Thyroid gland (tissue), 4 donors: Measurements from ENCODE around the gene KIR3DL2. TPM values are rescaled to one million over a fixed set of nuclear protein-coding genes. Genes with fewer than 3 reads are reported as not detected.
"Not testable (repeated sequence)": the region's sequence is repeated elsewhere in the genome, so short reads cannot be mapped to it uniquely, and the experiment has no call there.

Source experiments
- DNase-seq, 2 donors: peaks; one replicate each; pipeline ENCODE4 v3.0.0-alpha.2; 2019
- H3K27ac ChIP-seq, 3 donors: fragments of 200-600 bp; sonication (generic); 1 replicate in 2 of 3; 2 replicates in 1 of 3; pipeline ENCODE4 v1.5.1; 2016 to 2019; ENCODE audit warnings: mild to moderate bottlenecking in 1 of 3, moderate library complexity in 1 of 3
- H3K27me3 ChIP-seq: fragments of 200-600 bp; sonication (generic); one replicate; pipeline ENCODE4 v1.5.1; 2019
- H3K36me3 ChIP-seq, 2 donors: fragments of 200-600 bp; sonication (generic); one replicate each; pipeline ENCODE4 v1.5.1; 2016 to 2019
- H3K4me1 ChIP-seq, 2 donors: fragments of 200-600 bp; sonication (generic); one replicate each; pipeline ENCODE4 v1.5.1; 2017 to 2019
- H3K4me3 ChIP-seq, 3 donors: fragments of 200-600 bp; sonication (generic); replicated peaks in 1 of 3; 1 replicate in 2 of 3; 2 replicates in 1 of 3; pipeline ENCODE4 v1.5.1; 2016; ENCODE audit warnings: mild to moderate bottlenecking in 1 of 3
- H3K9me3 ChIP-seq: fragments of 200-600 bp; sonication (generic); one replicate; pipeline ENCODE4 v1.5.1; 2017
- CTCF ChIP-seq, 6 experiments: fragments of 200-600 bp in 3 of 6; fragments of 450-650 bp in 3 of 6; sonication (generic) in 3 of 6; IDR thresholded peaks; one replicate each; pipeline ENCODE4 v1.5.1; 2016 to 2019; ENCODE audit warnings: antibody characterized with exemption in 6 of 6, mild to moderate bottlenecking in 2 of 6, inconsistent platforms in 1 of 6, moderate library complexity in 1 of 6
- POLR2A ChIP-seq, 2 donors: fragments of 450-650 bp; IDR thresholded peaks; one replicate each; pipeline ENCODE4 v1.6.1; 2017; ENCODE audit warnings: antibody characterized with exemption in 2 of 2, mild to moderate bottlenecking in 2 of 2, moderate library complexity in 1 of 2
- WGBS, 2 donors: methylation state at CpG; one replicate each; pipeline ENCODE4 v1.1.5; 2017; 5-methylcytosine and 5-hydroxymethylcytosine counted together
- intact Hi-C: fragments of 100-400 bp; cut with DNase I; formaldehyde crosslinking; loops from one replicate; pipeline ENCODE4 v1.15.1; 2023
- small RNA-seq: library from RNA; depleted of rRNA; stranded (forward); fragments of <200 nt; gene quantifications from one replicate; pipeline ENCODE3, GENCODE V24; 2016
- total RNA-seq, 4 donors: library from RNA; depleted of rRNA; stranded (reverse); fragments of >200 nt; gene quantifications; one replicate each; pipeline ENCODE4 v1.2.3, GENCODE V29; 2016

KIR3DL2 gene
- total RNA-seq, 4 donors from 2014 or later = not detected

GRCh38 chr19:54906819-54907218 lies 56.6 kb downstream of the KIR3DL2 start:
- H3K27ac ChIP-seq = no peak overlapping the region
- no peak for DNase-seq
- WGBS, 2 donors = 70 to 74% methylated on average over 7 of the region's 7 CpGs
- no peaks in the 10 kb centered on the region for H3K27me3 ChIP-seq
- no peaks in the 10 kb centered on the region for H3K36me3 ChIP-seq
- no peaks in the 10 kb centered on the region for H3K9me3 ChIP-seq
- intact Hi-C loops = no loop called here
- no peaks in the 10 kb centered on the region for H3K4me1 ChIP-seq
- no peak for TF ChIP-seq POLR2A (IDR thresholded peaks at IDR 0.05)
- TF ChIP-seq CTCF (IDR thresholded peaks at IDR 0.05) = no peak
- H3K4me3 ChIP-seq = no peak overlapping the region

GRCh38 chr19:54907899-54908298 lies 57.7 kb downstream of the KIR3DL2 start:
- H3K9me3 ChIP-seq, H3K4me1 ChIP-seq, H3K4me3 ChIP-seq, H3K27ac ChIP-seq, intact Hi-C loops, H3K27me3 ChIP-seq, DNase-seq, H3K36me3 ChIP-seq: not testable (repeated sequence)
- 41 to 59% methylated on average over 5 of the region's 5 CpGs for WGBS, 2 donors

Small RNAs within 50 kb of the gene (small RNA-seq; reads per million reads assigned to genes)
- gene RNU6-222P = not detected

Other genes with a start within 250 kb of the KIR3DL2 start
- 1 to 10 TPM in 1 of 4 donors, under 1 TPM in 3; 0.13 to 1.5 (median 0.44) TPM for gene LILRB1, start 220.0 kb upstream of the KIR3DL2 start, total RNA-seq
- 1 to 10 TPM; 2.7 to 6.2 (median 3.7) TPM for gene LILRB4, start 187.5 kb upstream of the KIR3DL2 start, total RNA-seq
- not detected for gene KIR3DL3, start 126.0 kb upstream of the KIR3DL2 start, total RNA-seq
- gene KIR2DL3, start 111.9 kb upstream of the KIR3DL2 start, total RNA-seq = not detected
- gene KIR2DL1, start 80.7 kb upstream of the KIR3DL2 start, total RNA-seq = not detected
- not detected for gene KIR2DL4, start 46.8 kb upstream of the KIR3DL2 start, total RNA-seq
- gene KIR3DL1, start 34.0 kb upstream of the KIR3DL2 start, total RNA-seq = not detected
- not detected for gene KIR2DS4, start 17.8 kb upstream of the KIR3DL2 start, total RNA-seq
- gene FCAR, start 23.8 kb downstream of the KIR3DL2 start, total RNA-seq = under 1 TPM in 3 of 4 donors, not detected in 1; 0.49 to 0.67 (median 0.67) TPM
- gene NCR1, start 55.7 kb downstream of the KIR3DL2 start, total RNA-seq = not detected
- not detected for gene NLRP7, start 97.1 kb downstream of the KIR3DL2 start, total RNA-seq
- gene NLRP2, start 115.9 kb downstream of the KIR3DL2 start, total RNA-seq = 10 to 100 TPM in 3 of 4 donors, 1 to 10 TPM in 1; 3.1 to 17.6 (median 11.1) TPM
- gene GP6, start 187.8 kb downstream of the KIR3DL2 start, total RNA-seq = under 1 TPM in 1 of 4 donors, not detected in 3; 0.78 TPM
- 10 to 100 TPM; 35.7 to 44.1 (median 38.3) TPM for gene RDH13, start 212.7 kb downstream of the KIR3DL2 start, total RNA-seq
- gene EPS8L1, start 225.4 kb downstream of the KIR3DL2 start, total RNA-seq = 10 to 100 TPM; 60.6 to 84.8 (median 73.3) TPM